ENCODE measurements around the gene PHAX.
"Not testable (repeated sequence)": the region's sequence is repeated elsewhere in the genome, so short reads cannot be mapped to it uniquely, and the experiment has no call there.

The PHAX gene

GRCh38 chr5:126603402-126603991 lies 2.8 kb downstream of the PHAX start:
- DNase-seq (ENCODE audit: low spot score): no peak
- in situ Hi-C loops (cut with MboI; ENCODE audit: low pct_unique_long_range_greater_than_20kb, low sequenced_read_pairs, unreplicated experiment): no loop called here
- TF ChIP-seq CTCF (IDR thresholded peaks at IDR 0.05; ENCODE audit: extremely low read depth, insufficient read depth, missing control alignments): no peak

- no peak for DNase-seq (ENCODE audit: low spot score)
- no peak for TF ChIP-seq CTCF (IDR thresholded peaks at IDR 0.05; ENCODE audit: extremely low read depth, insufficient read depth, missing control alignments)
- in situ Hi-C loops (cut with MboI; ENCODE audit: low pct_unique_long_range_greater_than_20kb, low sequenced_read_pairs, unreplicated experiment): no loop called here
These were observed 4.8 kb downstream of the PHAX start for GRCh38 chr5:126605525-126605924.

GRCh38 chr5:126610160-126610559 lies 9.4 kb downstream of the PHAX start:
- in situ Hi-C loops (cut with MboI; ENCODE audit: low pct_unique_long_range_greater_than_20kb, low sequenced_read_pairs, unreplicated experiment): no loop called here
- no peak for DNase-seq (ENCODE audit: low spot score)
- TF ChIP-seq CTCF (IDR thresholded peaks at IDR 0.05; ENCODE audit: extremely low read depth, insufficient read depth, missing control alignments): no peak

- no peak for DNase-seq (ENCODE audit: low spot score)
- in situ Hi-C loops (cut with MboI; ENCODE audit: low pct_unique_long_range_greater_than_20kb, low sequenced_read_pairs, unreplicated experiment): no loop called here
- no peak for TF ChIP-seq CTCF (IDR thresholded peaks at IDR 0.05; ENCODE audit: extremely low read depth, insufficient read depth, missing control alignments)
These were observed 9.9 kb downstream of the PHAX start for GRCh38 chr5:126610616-126611015.

GRCh38 chr5:126613941-126614592 lies 13.3 kb downstream of the PHAX start:
- TF ChIP-seq CTCF (IDR thresholded peaks at IDR 0.05; ENCODE audit: extremely low read depth, insufficient read depth, missing control alignments): no peak
- in situ Hi-C loops (cut with MboI; ENCODE audit: low pct_unique_long_range_greater_than_20kb, low sequenced_read_pairs, unreplicated experiment): no loop called here
- no peak for DNase-seq (ENCODE audit: low spot score)

GRCh38 chr5:126615286-126615685 lies 14.5 kb downstream of the PHAX start:
- in situ Hi-C loops (cut with MboI; ENCODE audit: low pct_unique_long_range_greater_than_20kb, low sequenced_read_pairs, unreplicated experiment): no loop called here
- DNase-seq (ENCODE audit: low spot score): peak; percentile 52
- TF ChIP-seq CTCF (IDR thresholded peaks at IDR 0.05; ENCODE audit: extremely low read depth, insufficient read depth, missing control alignments): peak; percentile 41

- DNase-seq (ENCODE audit: low spot score); in situ Hi-C loops (cut with MboI; ENCODE audit: low pct_unique_long_range_greater_than_20kb, low sequenced_read_pairs, unreplicated experiment): not testable (repeated sequence)
These were observed 16.9 kb downstream of the PHAX start for GRCh38 chr5:126617603-126618002.
